ENCODE results near the gene MAP4.
"Not testable (repeated sequence)": the region's sequence is repeated elsewhere in the genome, so short reads cannot be mapped to it uniquely, and the experiment has no call there.

MAP4 gene

DNA sequence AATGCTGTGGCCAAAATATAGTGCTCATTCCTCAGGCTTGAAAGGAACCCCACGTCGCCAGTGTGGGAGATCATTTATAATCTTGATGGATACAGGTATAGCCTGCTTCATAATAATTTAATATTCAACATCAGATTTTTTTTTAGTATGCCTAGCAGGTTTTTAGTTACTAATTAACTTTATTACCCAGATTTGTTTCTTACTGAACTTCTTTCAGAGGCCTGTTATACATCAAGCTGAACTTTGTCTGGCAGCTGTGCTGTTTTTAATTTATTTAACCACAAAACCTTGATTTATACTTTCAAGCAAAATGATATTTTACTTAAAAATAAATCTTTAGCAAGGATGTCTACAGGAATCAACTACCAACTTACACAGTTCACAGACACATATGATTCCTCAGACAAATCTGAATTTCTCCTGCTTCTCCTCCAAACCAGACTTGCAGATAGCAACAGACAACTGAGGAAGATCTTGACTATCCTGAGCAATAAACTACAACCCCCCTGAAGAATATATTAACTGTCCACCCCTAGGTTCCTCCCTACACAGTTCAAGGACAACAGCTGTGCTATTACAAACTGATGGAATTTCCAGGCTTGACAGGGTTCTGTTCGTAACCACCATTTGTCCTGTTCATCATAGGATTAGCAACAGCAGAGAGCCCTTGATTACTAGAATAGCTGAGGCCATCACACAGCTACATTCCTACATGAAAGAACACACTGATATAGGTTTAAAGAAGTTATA lies 610 bp downstream of the MAP4 start:
- peak overlapping the region; percentile 16 to 40 for H3K27ac ChIP-seq (ENCODE audit: low read depth in 2 of 2, low read length in 2 of 2)
- H3K9ac ChIP-seq (ENCODE audit: low read depth in 1 of 2, low read length in 2 of 2): no peak overlapping the region
- no peaks in the 10 kb centered on the region for H3K9me3 ChIP-seq (ENCODE audit: control insufficient read depth in 2 of 2, low read length in 2 of 2)
- peak overlapping the region in 1 of 2 donors; percentile 17 for H3K4me3 ChIP-seq (ENCODE audit: low read length in 2 of 2)
- H3K4me1 ChIP-seq (ENCODE audit: control insufficient read depth in 2 of 2, insufficient read depth in 2 of 2, low read length in 2 of 2): peaks cover 19 to 25% of the 10 kb centered on the region in 2 donors
- H3K36me3 ChIP-seq (ENCODE audit: control insufficient read depth in 2 of 2, insufficient read depth in 2 of 2, low read length in 2 of 2): no peaks in the 10 kb centered on the region
- no peaks in the 10 kb centered on the region for H3K27me3 ChIP-seq (ENCODE audit: control insufficient read depth in 2 of 2, insufficient read depth in 2 of 2, low read length in 2 of 2)

DNA sequence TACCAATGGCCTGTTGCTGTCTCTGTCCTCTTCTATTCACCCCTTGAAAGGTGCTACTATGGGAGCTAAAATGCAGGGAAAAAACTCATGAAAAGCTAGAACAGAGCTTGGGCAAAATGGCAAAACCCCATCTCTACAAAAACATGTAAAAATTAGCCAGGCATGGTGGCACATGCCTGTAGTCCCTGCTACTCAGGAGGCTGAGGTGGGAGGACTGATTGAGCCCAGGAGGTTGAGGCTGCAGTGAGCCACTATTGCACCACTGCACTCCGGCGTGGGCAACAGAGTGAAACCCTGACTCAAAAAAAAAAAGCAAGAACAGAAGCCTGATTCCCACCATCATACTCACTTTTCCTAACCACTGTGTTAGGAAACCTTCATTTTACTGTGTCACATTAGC lies 1.9 kb downstream of the MAP4 start:
- Histone ChIP-seq H3K9ac (ENCODE audit: low read depth in 1 of 2, low read length in 2 of 2) (no peak overlapping the region), H3K4me3 (ENCODE audit: low read length in 2 of 2) (no peak overlapping the region), H3K27ac (ENCODE audit: low read depth in 2 of 2, low read length in 2 of 2) (peak overlapping the region; percentile 2 to 50), H3K9me3 (ENCODE audit: control insufficient read depth in 2 of 2, low read length in 2 of 2) (no peaks in the 10 kb centered on the region), H3K27me3 (ENCODE audit: control insufficient read depth in 2 of 2, insufficient read depth in 2 of 2, low read length in 2 of 2) (no peaks in the 10 kb centered on the region), H3K36me3 (ENCODE audit: control insufficient read depth in 2 of 2, insufficient read depth in 2 of 2, low read length in 2 of 2) (no peaks in the 10 kb centered on the region), H3K4me1 (ENCODE audit: control insufficient read depth in 2 of 2, insufficient read depth in 2 of 2, low read length in 2 of 2) (peaks cover 19 to 25% of the 10 kb centered on the region in 2 donors)

DNA sequence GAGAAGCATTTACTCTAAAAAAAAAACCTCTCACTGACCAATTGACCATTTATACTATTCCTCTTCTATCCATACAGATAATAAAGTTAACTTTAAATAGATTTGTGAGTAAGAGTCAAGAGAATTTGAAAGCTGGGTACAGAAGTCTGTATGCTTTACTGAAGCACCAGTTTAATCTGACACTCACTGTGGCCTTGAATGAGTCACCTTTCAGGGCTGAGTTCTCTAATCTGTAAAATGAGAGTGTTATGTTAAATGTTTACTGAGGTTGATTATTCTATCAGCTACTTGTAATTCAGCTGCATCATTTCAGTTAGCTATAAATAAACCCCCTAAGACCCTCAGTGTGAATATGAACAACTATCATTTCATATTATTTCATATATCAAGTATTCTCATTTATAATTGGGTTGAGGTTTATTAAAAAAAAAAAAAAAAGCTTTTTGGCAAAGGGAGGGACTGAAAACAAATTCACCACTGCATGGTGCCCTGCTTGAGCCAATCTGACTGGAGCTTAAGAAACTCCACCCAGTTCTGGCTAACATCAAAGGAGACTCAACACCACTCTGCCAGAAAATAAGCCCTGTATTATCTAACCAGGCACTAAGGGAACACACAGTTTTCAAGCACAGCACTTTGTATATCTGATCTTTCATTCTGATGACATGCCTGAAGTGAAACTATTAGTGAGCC lies 2.8 kb downstream of the MAP4 start:
- Histone ChIP-seq H3K9ac (ENCODE audit: low read depth in 1 of 2, low read length in 2 of 2) (no peak overlapping the region), H3K27me3 (ENCODE audit: control insufficient read depth in 2 of 2, insufficient read depth in 2 of 2, low read length in 2 of 2) (no peaks in the 10 kb centered on the region), H3K9me3 (ENCODE audit: control insufficient read depth in 2 of 2, low read length in 2 of 2) (no peaks in the 10 kb centered on the region), H3K4me1 (ENCODE audit: control insufficient read depth in 2 of 2, insufficient read depth in 2 of 2, low read length in 2 of 2) (peaks cover 19 to 25% of the 10 kb centered on the region in 2 donors), H3K27ac (ENCODE audit: low read depth in 2 of 2, low read length in 2 of 2) (peak overlapping the region; percentile 2 to 50), H3K4me3 (ENCODE audit: low read length in 2 of 2) (no peak overlapping the region), H3K36me3 (ENCODE audit: control insufficient read depth in 2 of 2, insufficient read depth in 2 of 2, low read length in 2 of 2) (no peaks in the 10 kb centered on the region)

DNA sequence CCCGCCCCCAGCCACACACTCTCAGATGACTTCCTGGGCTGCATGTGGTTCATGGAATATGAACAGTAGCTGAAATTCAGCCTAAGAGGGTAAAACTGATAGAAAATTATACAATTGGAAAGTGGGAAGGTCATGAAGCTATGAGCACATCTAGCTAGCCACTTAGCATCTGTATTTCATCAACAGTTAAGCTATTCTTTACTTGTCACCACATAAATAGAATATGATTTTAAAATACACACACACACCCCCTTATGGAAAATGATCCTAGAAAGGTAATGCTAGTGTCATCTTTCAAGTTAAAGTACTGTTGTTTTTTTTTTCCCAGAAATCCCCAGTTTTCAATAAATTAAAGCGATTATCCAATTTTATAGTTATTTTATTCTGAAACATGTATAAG lies 3.6 kb downstream of the MAP4 start:
- Histone ChIP-seq H3K4me3 (ENCODE audit: low read length in 2 of 2) (no peak overlapping the region), H3K27ac (ENCODE audit: low read depth in 2 of 2, low read length in 2 of 2) (no peak overlapping the region), H3K27me3 (ENCODE audit: control insufficient read depth in 2 of 2, insufficient read depth in 2 of 2, low read length in 2 of 2) (no peaks in the 10 kb centered on the region), H3K4me1 (ENCODE audit: control insufficient read depth in 2 of 2, insufficient read depth in 2 of 2, low read length in 2 of 2) (peaks cover 18 to 25% of the 10 kb centered on the region in 2 donors), H3K36me3 (ENCODE audit: control insufficient read depth in 2 of 2, insufficient read depth in 2 of 2, low read length in 2 of 2) (no peaks in the 10 kb centered on the region), H3K9me3 (ENCODE audit: control insufficient read depth in 2 of 2, low read length in 2 of 2) (no peaks in the 10 kb centered on the region), H3K9ac (ENCODE audit: low read depth in 1 of 2, low read length in 2 of 2) (no peak overlapping the region)

DNA sequence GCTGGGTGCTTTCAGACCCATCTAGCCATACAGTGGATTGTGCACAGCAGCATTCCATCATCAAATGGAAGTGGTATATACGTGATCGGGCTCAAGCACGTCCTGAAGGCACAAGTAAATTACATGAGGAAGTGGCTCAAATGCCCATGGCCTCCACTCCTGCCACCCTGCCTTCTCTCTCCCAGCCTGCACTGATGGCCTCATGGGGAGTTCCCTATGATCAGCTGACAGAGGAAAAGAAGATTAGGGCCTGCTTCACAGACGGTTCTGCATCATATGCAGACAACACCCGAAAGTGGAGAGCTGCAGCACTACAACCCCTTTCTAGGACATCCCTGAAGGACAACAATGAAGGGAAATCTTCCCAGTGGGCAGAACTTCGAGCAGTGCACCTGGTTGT lies 8.2 kb downstream of the MAP4 start:
- H3K27ac ChIP-seq (ENCODE audit: low read depth in 2 of 2, low read length in 2 of 2); H3K4me1 ChIP-seq (ENCODE audit: control insufficient read depth in 2 of 2, insufficient read depth in 2 of 2, low read length in 2 of 2); H3K4me3 ChIP-seq (ENCODE audit: low read length in 2 of 2); H3K36me3 ChIP-seq (ENCODE audit: control insufficient read depth in 2 of 2, insufficient read depth in 2 of 2, low read length in 2 of 2); H3K27me3 ChIP-seq (ENCODE audit: control insufficient read depth in 2 of 2, insufficient read depth in 2 of 2, low read length in 2 of 2); H3K9ac ChIP-seq (ENCODE audit: low read depth in 1 of 2, low read length in 2 of 2); H3K9me3 ChIP-seq (ENCODE audit: control insufficient read depth in 2 of 2, low read length in 2 of 2): not testable (repeated sequence)

DNA sequence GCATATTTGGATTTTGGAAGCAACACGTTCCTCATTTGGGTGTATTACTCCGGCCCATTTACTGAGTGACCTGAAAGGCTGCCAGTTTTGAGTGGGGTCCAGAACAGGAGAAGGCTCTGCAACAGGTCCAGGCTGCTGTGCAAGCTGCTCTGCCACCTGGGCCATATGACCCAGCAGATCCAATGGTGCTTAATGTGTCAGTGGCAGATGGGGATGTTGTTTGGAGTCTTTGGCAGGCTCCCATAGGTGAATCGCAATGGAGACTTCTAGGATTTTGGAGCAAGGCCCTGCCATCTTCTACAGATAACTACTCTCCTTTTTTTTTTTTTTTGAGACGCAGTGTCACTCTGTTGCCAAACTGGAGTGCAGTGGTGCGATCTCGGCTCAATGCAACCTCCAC lies 8.9 kb downstream of the MAP4 start:
- not testable (repeated sequence) for H3K9me3 ChIP-seq (ENCODE audit: control insufficient read depth in 2 of 2, low read length in 2 of 2); H3K36me3 ChIP-seq (ENCODE audit: control insufficient read depth in 2 of 2, insufficient read depth in 2 of 2, low read length in 2 of 2); H3K27me3 ChIP-seq (ENCODE audit: control insufficient read depth in 2 of 2, insufficient read depth in 2 of 2, low read length in 2 of 2); H3K4me3 ChIP-seq (ENCODE audit: low read length in 2 of 2); H3K27ac ChIP-seq (ENCODE audit: low read depth in 2 of 2, low read length in 2 of 2); H3K4me1 ChIP-seq (ENCODE audit: control insufficient read depth in 2 of 2, insufficient read depth in 2 of 2, low read length in 2 of 2); H3K9ac ChIP-seq (ENCODE audit: low read depth in 1 of 2, low read length in 2 of 2)

DNA sequence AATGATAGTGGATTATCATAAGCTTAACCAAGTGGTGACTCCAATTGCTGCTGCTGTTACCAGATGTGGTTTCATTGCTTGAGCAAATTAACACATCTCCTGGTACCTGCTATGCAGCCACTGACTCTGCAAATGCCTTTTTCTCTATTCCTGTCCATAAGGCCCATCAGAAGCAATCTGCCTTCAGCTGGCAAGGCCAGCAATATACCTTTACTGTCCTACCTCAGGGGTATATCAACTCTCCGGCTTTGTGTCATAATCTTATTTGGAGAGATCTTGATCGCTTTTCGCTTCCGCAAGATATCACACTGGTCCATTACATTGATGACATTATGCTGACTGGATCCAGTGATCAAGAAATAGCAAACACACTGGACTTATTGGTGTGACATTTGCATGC lies 9.4 kb downstream of the MAP4 start:
- H3K4me1 ChIP-seq (ENCODE audit: control insufficient read depth in 2 of 2, insufficient read depth in 2 of 2, low read length in 2 of 2); H3K27me3 ChIP-seq (ENCODE audit: control insufficient read depth in 2 of 2, insufficient read depth in 2 of 2, low read length in 2 of 2); H3K9ac ChIP-seq (ENCODE audit: low read depth in 1 of 2, low read length in 2 of 2); H3K27ac ChIP-seq (ENCODE audit: low read depth in 2 of 2, low read length in 2 of 2); H3K4me3 ChIP-seq (ENCODE audit: low read length in 2 of 2); H3K9me3 ChIP-seq (ENCODE audit: control insufficient read depth in 2 of 2, low read length in 2 of 2); H3K36me3 ChIP-seq (ENCODE audit: control insufficient read depth in 2 of 2, insufficient read depth in 2 of 2, low read length in 2 of 2): not testable (repeated sequence)

DNA sequence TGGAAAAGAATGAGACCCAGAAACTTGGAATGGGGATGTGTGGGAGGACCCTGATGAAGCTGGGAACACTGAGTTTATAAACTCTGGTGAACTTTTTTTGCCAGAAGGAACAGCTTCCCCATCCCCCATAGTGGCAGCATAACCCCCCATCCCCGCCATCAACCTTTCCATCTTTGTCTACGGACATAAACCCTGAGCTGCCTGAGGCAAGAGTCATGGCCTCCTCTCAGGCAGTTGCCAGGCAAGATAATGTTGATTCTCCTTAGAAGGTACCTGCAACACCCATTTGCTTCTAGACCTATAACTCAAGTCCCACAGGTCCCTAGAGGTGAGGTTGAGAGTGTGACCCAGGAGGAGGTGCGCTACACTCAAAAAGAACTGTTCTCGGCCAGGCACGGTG lies 11.5 kb downstream of the MAP4 start:
- Histone ChIP-seq H3K4me3 (ENCODE audit: low read length in 2 of 2) (no peak overlapping the region), H3K9ac (ENCODE audit: low read depth in 1 of 2, low read length in 2 of 2) (no peak overlapping the region), H3K36me3 (ENCODE audit: control insufficient read depth in 2 of 2, insufficient read depth in 2 of 2, low read length in 2 of 2) (no peaks in the 10 kb centered on the region), H3K27me3 (ENCODE audit: control insufficient read depth in 2 of 2, insufficient read depth in 2 of 2, low read length in 2 of 2) (no peaks in the 10 kb centered on the region), H3K9me3 (ENCODE audit: control insufficient read depth in 2 of 2, low read length in 2 of 2) (no peaks in the 10 kb centered on the region), H3K27ac (ENCODE audit: low read depth in 2 of 2, low read length in 2 of 2) (no peak overlapping the region), H3K4me1 (ENCODE audit: control insufficient read depth in 2 of 2, insufficient read depth in 2 of 2, low read length in 2 of 2) (no peaks in the 10 kb centered on the region)

DNA sequence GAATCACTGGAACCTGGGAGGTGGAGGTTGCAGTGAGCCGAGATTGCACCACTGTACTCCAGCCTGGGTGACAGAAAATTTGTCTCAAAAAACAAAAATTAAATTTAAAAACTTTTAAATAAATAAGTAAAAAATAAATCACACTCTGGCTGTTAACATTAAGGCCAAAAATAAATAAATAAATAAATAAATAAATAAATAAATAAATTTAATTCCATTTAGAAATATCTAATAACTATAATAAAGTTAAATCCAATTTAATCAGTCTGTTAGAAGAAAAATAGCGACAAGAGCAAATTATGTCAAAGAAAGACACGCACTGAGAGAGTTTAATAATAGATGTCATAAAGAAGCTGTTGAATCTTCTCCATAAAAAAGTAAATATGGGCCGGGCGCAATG lies 13.4 kb downstream of the MAP4 start:
- Histone ChIP-seq H3K27me3 (ENCODE audit: control insufficient read depth in 2 of 2, insufficient read depth in 2 of 2, low read length in 2 of 2) (no peaks in the 10 kb centered on the region), H3K4me3 (ENCODE audit: low read length in 2 of 2) (no peak overlapping the region), H3K9me3 (ENCODE audit: control insufficient read depth in 2 of 2, low read length in 2 of 2) (no peaks in the 10 kb centered on the region), H3K9ac (ENCODE audit: low read depth in 1 of 2, low read length in 2 of 2) (no peak overlapping the region), H3K27ac (ENCODE audit: low read depth in 2 of 2, low read length in 2 of 2) (no peak overlapping the region), H3K36me3 (ENCODE audit: control insufficient read depth in 2 of 2, insufficient read depth in 2 of 2, low read length in 2 of 2) (no peaks in the 10 kb centered on the region), H3K4me1 (ENCODE audit: control insufficient read depth in 2 of 2, insufficient read depth in 2 of 2, low read length in 2 of 2) (no peaks in the 10 kb centered on the region)

DNA sequence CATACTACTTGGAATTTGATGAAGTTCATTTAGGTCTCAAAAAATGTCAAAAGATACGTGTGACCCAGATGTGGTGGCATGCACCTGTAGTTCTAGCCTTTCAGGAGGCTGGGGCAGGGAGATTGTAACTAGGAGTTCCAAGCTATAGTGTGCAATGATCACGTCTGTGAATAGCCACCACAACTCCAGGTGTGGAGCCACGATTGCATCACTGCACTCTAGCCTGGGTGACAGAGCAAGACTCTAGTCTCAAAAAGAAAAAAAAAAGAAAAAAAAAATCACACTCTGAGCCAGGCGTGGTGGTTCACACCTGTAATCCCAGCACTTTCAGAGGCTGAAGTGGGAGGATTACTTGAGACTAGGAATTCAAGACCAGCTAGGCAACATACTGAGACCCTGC lies 14.2 kb downstream of the MAP4 start:
- H3K27me3 ChIP-seq (ENCODE audit: control insufficient read depth in 2 of 2, insufficient read depth in 2 of 2, low read length in 2 of 2): no peaks in the 10 kb centered on the region
- no peaks in the 10 kb centered on the region for H3K9me3 ChIP-seq (ENCODE audit: control insufficient read depth in 2 of 2, low read length in 2 of 2)
- no peak overlapping the region for H3K9ac ChIP-seq (ENCODE audit: low read depth in 1 of 2, low read length in 2 of 2)
- H3K27ac ChIP-seq (ENCODE audit: low read depth in 2 of 2, low read length in 2 of 2): no peak overlapping the region
- H3K4me3 ChIP-seq (ENCODE audit: low read length in 2 of 2): no peak overlapping the region
- H3K36me3 ChIP-seq (ENCODE audit: control insufficient read depth in 2 of 2, insufficient read depth in 2 of 2, low read length in 2 of 2): no peaks in the 10 kb centered on the region
- H3K4me1 ChIP-seq (ENCODE audit: control insufficient read depth in 2 of 2, insufficient read depth in 2 of 2, low read length in 2 of 2): no peaks in the 10 kb centered on the region

Measured in mucosa of rectum (tissue), 2 donors.